Measurements from ENCODE around the gene BOD1L1.
A peak's percentile ranks its signal among the peaks of the same experiment; 100 is the strongest.

BOD1L1 gene

GRCh38 chr4:13522282-13523104 is 105.0 kb downstream of the BOD1L1 start:
- ChIA-PET CTCF (interaction anchor here (1.1 to 3.3 kb wide), 5 partner anchors 10 to 321 kb away, joined by 3 to 9 read pairs (median 4); no protein-coding TSS in a partner anchor), POLR2A (no interaction called here)
- TF ChIP-seq CTCF (IDR thresholded peaks at IDR 0.05; ENCODE audit: control extremely low read depth, extremely low read depth, low read depth, missing control alignments) = no peak
- peak; percentile 17 for DNase-seq (ENCODE audit: extremely low spot score)

GRCh38 chr4:13521047-13521446 is 106.5 kb downstream of the BOD1L1 start:
- ChIA-PET CTCF (interaction anchor here (1.1 to 2.7 kb wide), 3 partner anchors 9 to 320 kb away, joined by 3 to 9 read pairs (median 9); no protein-coding TSS in a partner anchor), POLR2A (no interaction called here)
- no peak for TF ChIP-seq CTCF (IDR thresholded peaks at IDR 0.05; ENCODE audit: control extremely low read depth, extremely low read depth, low read depth, missing control alignments)
- no peak for DNase-seq (ENCODE audit: extremely low spot score)
